ENCODE measurements around the gene CCN5. TPM values are rescaled to one million over a fixed set of nuclear protein-coding genes. Genes with fewer than 3 reads are reported as not detected.

The CCN5 gene
- total RNA-seq, 2 donors from 2014 or later = 85.1 to 118 TPM

DNA sequence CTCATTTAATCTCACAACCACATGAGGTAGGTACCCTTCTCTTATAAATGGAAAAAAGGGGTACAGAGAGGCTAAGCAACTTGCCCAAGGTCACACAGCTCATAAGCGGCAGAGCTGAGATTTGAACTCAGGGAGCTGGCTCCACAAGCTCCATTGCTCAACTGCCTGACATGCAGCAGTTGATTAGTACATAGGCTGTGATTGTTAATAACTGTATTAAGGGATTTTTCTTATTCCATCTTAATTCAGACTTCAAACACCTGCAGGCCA is 6.6 kb downstream of the CCN5 start:
- Histone ChIP-seq H3K27ac (peak overlapping the region; percentile 66 to 87), H3K4me1 (peaks cover 0 to 37% of the 10 kb centered on the region in 2 donors)

DNA sequence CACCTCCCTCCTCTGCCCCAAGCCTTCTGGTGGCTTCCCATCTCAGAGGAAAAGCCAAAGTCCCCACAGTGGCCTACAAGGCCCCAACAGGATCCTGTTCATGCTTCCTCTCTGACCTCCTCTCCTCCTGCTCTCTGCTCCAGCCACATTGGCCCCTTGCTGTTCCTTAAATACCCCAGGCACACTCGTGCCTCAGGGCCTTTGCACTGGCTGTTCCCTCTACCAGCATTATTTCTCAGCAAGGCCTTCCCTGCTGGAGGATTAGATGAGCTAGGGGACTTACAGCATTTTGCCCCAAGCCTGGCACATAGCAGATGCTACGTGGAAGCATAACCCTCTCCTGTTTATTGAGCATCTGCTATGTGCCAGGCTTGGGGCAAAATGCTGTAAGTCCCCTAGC is 7.8 kb downstream of the CCN5 start:
- TF ChIP-seq, protein P1, sequence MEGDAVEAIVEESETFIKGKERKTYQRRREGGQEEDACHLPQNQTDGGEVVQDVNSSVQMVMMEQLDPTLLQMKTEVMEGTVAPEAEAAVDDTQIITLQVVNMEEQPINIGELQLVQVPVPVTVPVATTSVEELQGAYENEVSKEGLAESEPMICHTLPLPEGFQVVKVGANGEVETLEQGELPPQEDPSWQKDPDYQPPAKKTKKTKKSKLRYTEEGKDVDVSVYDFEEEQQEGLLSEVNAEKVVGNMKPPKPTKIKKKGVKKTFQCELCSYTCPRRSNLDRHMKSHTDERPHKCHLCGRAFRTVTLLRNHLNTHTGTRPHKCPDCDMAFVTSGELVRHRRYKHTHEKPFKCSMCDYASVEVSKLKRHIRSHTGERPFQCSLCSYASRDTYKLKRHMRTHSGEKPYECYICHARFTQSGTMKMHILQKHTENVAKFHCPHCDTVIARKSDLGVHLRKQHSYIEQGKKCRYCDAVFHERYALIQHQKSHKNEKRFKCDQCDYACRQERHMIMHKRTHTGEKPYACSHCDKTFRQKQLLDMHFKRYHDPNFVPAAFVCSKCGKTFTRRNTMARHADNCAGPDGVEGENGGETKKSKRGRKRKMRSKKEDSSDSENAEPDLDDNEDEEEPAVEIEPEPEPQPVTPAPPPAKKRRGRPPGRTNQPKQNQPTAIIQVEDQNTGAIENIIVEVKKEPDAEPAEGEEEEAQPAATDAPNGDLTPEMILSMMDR (IDR thresholded peaks at IDR 0.05) = no peak
- no peak overlapping the region for H3K4me3 ChIP-seq
- no peaks in the 10 kb centered on the region for H3K36me3 ChIP-seq
- no peaks in the 10 kb centered on the region for H3K9me3 ChIP-seq
- DNase-seq (ENCODE audit: low spot score) = no peak
- peaks cover 0 to 35% of the 10 kb centered on the region in 2 donors for H3K4me1 ChIP-seq
- H3K27ac ChIP-seq = no peak overlapping the region
- H3K27me3 ChIP-seq = no peaks in the 10 kb centered on the region

More for the DNA sequence above, 6.6 kb downstream of the CCN5 start:
- TF ChIP-seq, protein P1 (IDR thresholded peaks at IDR 0.05) = no peak
- Histone ChIP-seq H3K36me3 (no peaks in the 10 kb centered on the region), H3K27me3 (no peaks in the 10 kb centered on the region), H3K4me3 (no peak overlapping the region), H3K9me3 (no peaks in the 10 kb centered on the region)
- no peak for DNase-seq (ENCODE audit: low spot score)

- DNase-seq (ENCODE audit: low spot score) = no peak
- H3K4me1 ChIP-seq = peaks cover 0 to 35% of the 10 kb centered on the region in 2 donors
- TF ChIP-seq, protein P1 (IDR thresholded peaks at IDR 0.05) = no peak
- peak overlapping the region in 1 of 2 donors; percentile 35 for H3K27ac ChIP-seq
- H3K36me3 ChIP-seq = no peaks in the 10 kb centered on the region
- no peaks in the 10 kb centered on the region for H3K9me3 ChIP-seq
- H3K27me3 ChIP-seq = no peaks in the 10 kb centered on the region
- no peak overlapping the region for H3K4me3 ChIP-seq
Observed at GRCh38 chr20:44723391-44723790, 8.2 kb downstream of the CCN5 start.

- no peaks in the 10 kb centered on the region for H3K9me3 ChIP-seq
- peak overlapping the region in 1 of 2 donors; percentile 35 for H3K27ac ChIP-seq
- no peak for DNase-seq (ENCODE audit: low spot score)
- H3K4me1 ChIP-seq = peaks cover 0 to 37% of the 10 kb centered on the region in 2 donors
- H3K4me3 ChIP-seq = no peak overlapping the region
- TF ChIP-seq, protein P1 (IDR thresholded peaks at IDR 0.05) = no peak
- H3K27me3 ChIP-seq = no peaks in the 10 kb centered on the region
- no peaks in the 10 kb centered on the region for H3K36me3 ChIP-seq
Observed at GRCh38 chr20:44723798-44724362, 8.7 kb downstream of the CCN5 start.

DNA sequence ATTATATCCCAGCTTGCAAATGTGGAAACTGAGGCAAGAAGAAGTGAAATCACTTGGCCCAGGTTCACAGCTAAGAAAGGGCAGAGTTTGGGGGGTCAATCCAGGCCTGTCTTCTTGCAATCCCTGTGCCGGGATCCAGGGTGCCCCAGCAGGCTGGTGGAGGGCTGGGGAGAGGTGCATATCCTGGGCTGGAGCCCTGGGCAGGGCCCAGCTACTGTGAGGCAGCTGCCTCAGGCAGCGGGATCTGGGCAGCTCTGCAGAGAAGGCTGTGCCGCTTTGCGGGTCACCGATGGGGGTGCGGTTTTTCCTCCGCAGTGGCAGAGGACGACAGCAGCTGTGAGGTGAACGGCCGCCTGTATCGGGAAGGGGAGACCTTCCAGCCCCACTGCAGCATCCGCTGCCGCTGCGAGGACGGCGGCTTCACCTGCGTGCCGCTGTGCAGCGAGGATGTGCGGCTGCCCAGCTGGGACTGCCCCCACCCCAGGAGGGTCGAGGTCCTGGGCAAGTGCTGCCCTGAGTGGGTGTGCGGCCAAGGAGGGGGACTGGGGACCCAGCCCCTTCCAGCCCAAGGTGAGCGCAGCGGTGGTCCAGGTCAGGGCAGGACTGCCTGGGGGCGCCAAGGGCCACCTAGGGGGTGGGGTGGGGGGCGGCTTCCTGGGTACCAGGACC is 9.4 kb downstream of the CCN5 start:
- no peaks in the 10 kb centered on the region for H3K27me3 ChIP-seq
- H3K9me3 ChIP-seq = no peaks in the 10 kb centered on the region
- no peak for DNase-seq (ENCODE audit: low spot score)
- H3K4me3 ChIP-seq = no peak overlapping the region
- TF ChIP-seq, protein P1 (IDR thresholded peaks at IDR 0.05) = no peak
- H3K4me1 ChIP-seq = peaks cover 0 to 38% of the 10 kb centered on the region in 2 donors
- H3K36me3 ChIP-seq = no peaks in the 10 kb centered on the region
- no peak overlapping the region for H3K27ac ChIP-seq

DNA sequence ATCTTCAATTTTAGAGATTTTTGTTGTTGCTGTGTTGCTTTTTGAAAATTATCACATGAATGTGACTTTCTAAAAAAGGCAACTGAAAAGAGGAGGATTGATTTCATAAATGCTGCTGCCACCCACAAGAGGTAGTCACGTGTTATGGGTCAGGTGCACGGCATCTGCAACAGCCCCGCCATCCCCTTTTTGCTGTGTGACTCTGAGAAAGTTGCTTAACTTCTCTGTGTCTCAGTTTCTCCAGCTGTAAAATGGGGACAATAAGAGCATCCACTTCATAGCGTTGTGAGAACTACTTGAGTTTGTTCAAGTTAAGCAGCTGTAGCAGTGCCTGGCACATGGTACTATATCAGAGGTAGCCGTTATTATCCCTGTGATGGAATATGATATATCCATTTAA is 10.7 kb downstream of the CCN5 start:
- Histone ChIP-seq H3K27ac (no peak overlapping the region), H3K27me3 (no peaks in the 10 kb centered on the region), H3K4me1 (peaks cover 0 to 30% of the 10 kb centered on the region in 2 donors), H3K36me3 (no peaks in the 10 kb centered on the region), H3K4me3 (no peak overlapping the region), H3K9me3 (no peaks in the 10 kb centered on the region)
- TF ChIP-seq, protein P1 (IDR thresholded peaks at IDR 0.05) = no peak
- no peak for DNase-seq (ENCODE audit: low spot score)

Measured in right atrium auricular region (tissue), 2 donors.